Measurements from ENCODE around the gene IYD.
"Not testable (repeated sequence)": the region's sequence is repeated elsewhere in the genome, so short reads cannot be mapped to it uniquely, and the experiment has no call there.

Gene IYD

DNA sequence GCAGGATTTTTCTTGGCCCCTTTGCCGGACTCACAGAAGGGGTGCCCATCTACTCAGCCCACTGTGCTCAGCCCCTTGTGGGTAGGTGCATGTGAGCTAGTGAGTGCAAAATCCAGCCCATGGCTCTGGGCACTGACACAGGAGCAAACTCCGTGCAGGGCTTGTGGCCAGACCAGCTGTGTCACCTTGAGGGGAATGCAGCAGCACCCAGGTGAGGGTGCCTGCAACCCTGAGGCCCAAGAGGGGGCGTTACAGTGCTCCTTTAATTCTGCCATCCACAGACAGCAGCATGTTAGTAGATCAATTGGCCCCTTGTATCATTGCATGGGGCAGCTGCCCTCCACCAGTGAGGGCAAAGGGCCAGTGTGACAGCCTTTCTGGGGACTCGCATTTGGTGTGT lies 12.9 kb upstream of the IYD start:
- DNase-seq (ENCODE audit: low spot score in 2 of 2) (no peak), ATAC-seq (replicated peaks; ENCODE audit: extremely low read depth, poor library complexity, severe bottlenecking) (no peak)
- Mint-ChIP-seq H3K4me3 (no peak overlapping the region), H3K4me1 (no peaks in the 10 kb centered on the region), H3K27ac (ENCODE audit: low read depth) (no peak overlapping the region), H3K27me3 (peaks cover 28% of the 10 kb centered on the region), H3K36me3 (ENCODE audit: insufficient read depth) (no peaks in the 10 kb centered on the region), H3K9me3 (no peaks in the 10 kb centered on the region)

DNA sequence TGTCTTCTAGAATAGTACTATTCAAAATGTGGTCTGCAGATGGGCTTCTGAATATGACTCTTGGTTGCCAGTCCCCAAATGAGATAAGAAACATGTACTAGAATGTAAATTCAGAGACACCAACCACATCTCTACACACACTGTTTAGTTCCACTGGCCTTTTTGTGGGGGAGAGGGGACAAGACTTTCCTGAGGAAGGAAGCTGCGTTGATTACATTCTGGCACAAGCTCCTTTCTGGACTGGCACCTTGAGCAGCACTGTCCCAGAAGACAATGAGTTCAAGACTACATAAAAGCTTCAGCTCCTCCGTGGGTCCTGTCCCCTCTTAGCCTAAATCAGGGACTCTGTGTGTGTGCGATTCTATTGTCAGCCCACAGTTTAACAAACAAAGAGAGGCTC lies 6.9 kb upstream of the IYD start:
- peaks cover 1% of the 10 kb centered on the region for H3K36me3 Mint-ChIP-seq (ENCODE audit: insufficient read depth)

DNA sequence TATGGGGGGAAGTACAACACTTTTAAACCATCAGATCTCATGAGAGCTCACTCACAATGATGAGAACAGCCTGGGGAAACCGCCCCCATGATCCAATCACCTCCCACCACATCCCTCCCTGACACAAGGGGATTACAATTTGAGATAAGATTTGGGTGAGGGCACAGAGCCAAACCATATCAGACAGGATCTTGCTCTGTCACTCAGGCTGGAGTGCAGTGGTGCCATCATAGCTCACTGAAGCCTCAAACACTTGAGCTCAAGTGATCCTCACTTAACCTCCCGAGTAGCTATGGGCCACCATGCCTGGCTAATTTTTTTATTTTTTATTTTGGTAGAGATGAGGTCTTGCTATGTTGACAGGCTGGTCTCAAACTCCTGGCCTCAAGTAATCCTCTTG lies 5.1 kb upstream of the IYD start:
- no peaks in the 10 kb centered on the region for H3K4me1 Mint-ChIP-seq
- no peak overlapping the region for H3K27ac Mint-ChIP-seq (ENCODE audit: low read depth)
- no peak for ATAC-seq (replicated peaks; ENCODE audit: extremely low read depth, poor library complexity, severe bottlenecking)
- H3K27me3 Mint-ChIP-seq, result peaks cover 19% of the 10 kb centered on the region
- H3K36me3 Mint-ChIP-seq (ENCODE audit: insufficient read depth), result peaks cover 1% of the 10 kb centered on the region
- H3K4me3 Mint-ChIP-seq, result no peak overlapping the region
- no peaks in the 10 kb centered on the region for H3K9me3 Mint-ChIP-seq
- no peak for DNase-seq (ENCODE audit: low spot score in 2 of 2)

More for the DNA sequence above, 6.9 kb upstream of the IYD start:
- no peaks in the 10 kb centered on the region for H3K9me3 Mint-ChIP-seq
- peaks cover 25% of the 10 kb centered on the region for H3K27me3 Mint-ChIP-seq
- no peak for DNase-seq (ENCODE audit: low spot score in 2 of 2)
- no peak overlapping the region for H3K4me3 Mint-ChIP-seq
- no peak for ATAC-seq (replicated peaks; ENCODE audit: extremely low read depth, poor library complexity, severe bottlenecking)
- H3K4me1 Mint-ChIP-seq, result no peaks in the 10 kb centered on the region
- H3K27ac Mint-ChIP-seq (ENCODE audit: low read depth), result no peak overlapping the region

DNA sequence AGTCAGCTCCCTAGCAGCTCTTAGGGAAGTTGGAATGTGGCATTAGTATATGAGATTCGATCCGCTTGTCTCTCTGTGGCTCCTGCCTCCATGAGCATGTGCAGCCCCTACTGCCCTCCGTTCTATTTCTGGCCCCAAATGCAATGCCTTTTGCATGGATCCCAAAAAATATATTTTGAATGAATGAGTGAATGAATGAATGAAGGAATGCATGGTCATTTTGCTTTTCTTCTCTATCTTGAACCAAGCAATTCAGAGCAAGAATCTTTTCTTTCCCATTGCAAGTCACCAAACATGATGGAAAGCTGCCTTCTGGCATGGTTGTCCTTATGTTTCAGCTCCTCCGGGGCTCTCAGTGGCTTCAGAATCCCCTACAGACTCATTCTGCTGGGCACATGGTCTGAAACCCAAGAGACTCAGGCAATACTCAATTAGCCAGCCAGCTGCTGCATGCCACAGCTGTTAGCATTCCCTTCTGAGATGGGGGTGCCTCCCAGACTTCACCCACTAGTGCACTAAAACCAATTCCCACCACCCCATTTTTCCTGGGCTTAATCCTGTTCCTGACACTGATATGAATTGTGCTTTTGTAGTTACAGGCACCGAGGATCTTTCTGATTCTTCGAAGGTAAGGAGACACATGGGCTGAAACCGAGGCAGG lies 2.6 kb upstream of the IYD start:
- ATAC-seq (replicated peaks; ENCODE audit: extremely low read depth, poor library complexity, severe bottlenecking) (no peak), DNase-seq (ENCODE audit: low spot score in 2 of 2) (no peak)
- Mint-ChIP-seq H3K9me3 (no peaks in the 10 kb centered on the region), H3K27ac (ENCODE audit: low read depth) (no peak overlapping the region), H3K27me3 (peaks cover 6% of the 10 kb centered on the region), H3K4me3 (no peak overlapping the region), H3K36me3 (ENCODE audit: insufficient read depth) (peaks cover 1% of the 10 kb centered on the region), H3K4me1 (no peaks in the 10 kb centered on the region)

DNA sequence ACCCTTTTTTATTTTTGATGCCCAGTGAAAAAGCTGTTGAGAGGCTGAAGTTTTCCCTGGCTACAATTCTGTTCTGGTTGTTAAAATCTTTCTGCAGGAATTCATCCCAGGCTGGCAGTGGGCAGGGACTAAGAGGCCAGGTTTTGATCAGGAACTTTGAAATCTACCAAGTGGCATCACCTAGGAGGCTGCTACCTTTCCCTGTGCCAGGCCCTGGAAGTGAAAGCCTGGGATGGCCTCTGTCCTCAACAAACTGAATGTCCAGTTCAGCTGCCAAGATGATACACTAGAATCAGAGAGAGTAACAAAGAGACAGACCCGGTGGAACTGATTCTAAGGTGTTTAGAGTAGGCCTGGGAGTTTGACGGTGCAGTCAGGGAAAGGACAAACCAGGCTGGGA lies 596 bp downstream of the IYD start:
- no peaks in the 10 kb centered on the region for H3K4me1 Mint-ChIP-seq
- no peaks in the 10 kb centered on the region for H3K36me3 Mint-ChIP-seq (ENCODE audit: insufficient read depth)
- no peaks in the 10 kb centered on the region for H3K9me3 Mint-ChIP-seq

DNA sequence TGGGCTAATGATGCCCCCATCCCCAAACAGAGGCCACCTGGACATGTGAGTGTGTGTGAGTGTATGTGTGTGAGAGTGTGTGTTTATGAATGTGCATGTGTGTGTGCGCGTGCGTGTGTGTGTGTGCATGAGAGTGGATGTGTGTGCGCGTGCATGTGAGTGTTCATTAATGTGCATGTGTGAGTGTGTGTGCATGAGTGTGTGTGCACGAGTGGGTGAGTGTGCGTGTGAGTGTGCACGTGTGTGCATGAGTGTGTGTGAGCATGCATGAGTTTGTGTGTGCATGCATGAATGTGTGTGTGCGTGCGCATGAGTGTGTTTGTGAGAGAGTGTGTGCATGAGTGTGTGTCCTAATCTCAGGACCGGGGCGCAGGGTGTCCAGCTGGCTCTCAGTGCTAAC lies 1.3 kb downstream of the IYD start:
- Mint-ChIP-seq H3K27me3 (peaks cover 9% of the 10 kb centered on the region), H3K4me1 (no peaks in the 10 kb centered on the region), H3K36me3 (ENCODE audit: insufficient read depth) (no peaks in the 10 kb centered on the region), H3K27ac (ENCODE audit: low read depth) (no peak overlapping the region), H3K9me3 (no peaks in the 10 kb centered on the region), H3K4me3 (no peak overlapping the region)
- DNase-seq (ENCODE audit: low spot score in 2 of 2) (no peak), ATAC-seq (replicated peaks; ENCODE audit: extremely low read depth, poor library complexity, severe bottlenecking) (no peak)

More for the DNA sequence above, 596 bp downstream of the IYD start:
- H3K27me3 Mint-ChIP-seq, result peaks cover 9% of the 10 kb centered on the region
- DNase-seq (ENCODE audit: low spot score in 2 of 2) (no peak), ATAC-seq (replicated peaks; ENCODE audit: extremely low read depth, poor library complexity, severe bottlenecking) (no peak)
- H3K27ac Mint-ChIP-seq (ENCODE audit: low read depth), result no peak overlapping the region
- no peak overlapping the region for H3K4me3 Mint-ChIP-seq

DNA sequence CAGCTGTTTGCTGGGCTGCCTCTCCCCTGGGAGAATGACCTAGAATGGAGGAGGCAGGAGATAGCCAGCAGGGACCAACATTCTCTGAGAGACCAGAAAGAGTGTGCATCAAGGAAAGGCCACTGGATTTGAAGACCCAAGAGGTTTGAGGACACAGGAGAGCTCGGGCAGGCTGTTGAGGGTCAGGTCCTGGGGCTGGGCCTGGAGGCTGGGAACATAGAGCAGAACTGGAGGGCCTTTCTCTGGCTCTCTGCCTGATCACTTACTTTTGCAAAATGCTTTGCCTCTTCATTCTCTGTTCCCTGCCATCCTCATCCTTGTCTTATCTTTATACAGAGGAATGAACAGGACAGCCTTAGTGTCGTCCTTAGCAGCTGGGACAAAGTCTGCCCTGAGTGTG lies 2.5 kb downstream of the IYD start:
- no peak for DNase-seq (ENCODE audit: low spot score in 2 of 2)
- no peak overlapping the region for H3K27ac Mint-ChIP-seq (ENCODE audit: low read depth)
- no peak overlapping the region for H3K4me3 Mint-ChIP-seq
- no peaks in the 10 kb centered on the region for H3K4me1 Mint-ChIP-seq
- no peak for ATAC-seq (replicated peaks; ENCODE audit: extremely low read depth, poor library complexity, severe bottlenecking)
- no peaks in the 10 kb centered on the region for H3K9me3 Mint-ChIP-seq
- H3K36me3 Mint-ChIP-seq (ENCODE audit: insufficient read depth), result no peaks in the 10 kb centered on the region
- H3K27me3 Mint-ChIP-seq, result peaks cover 9% of the 10 kb centered on the region

DNA sequence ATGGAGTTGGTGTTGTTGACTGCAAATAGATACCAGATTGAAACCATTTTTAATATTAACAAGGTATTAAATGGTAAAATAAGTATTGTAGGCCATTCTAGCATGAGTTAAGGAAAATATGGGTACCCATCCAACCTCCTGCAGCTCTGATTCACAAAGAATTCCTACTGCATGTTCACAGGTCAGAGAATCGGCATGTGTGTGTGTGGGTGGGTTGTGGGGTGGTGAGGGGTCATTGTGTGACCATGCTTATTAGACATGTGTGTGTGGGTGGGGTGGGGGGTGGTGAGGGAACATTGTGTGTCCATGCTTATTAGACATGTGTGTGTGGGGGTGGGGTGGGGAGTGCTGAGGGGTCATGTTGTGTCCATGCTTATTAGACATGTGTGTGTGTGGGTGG lies 3.2 kb downstream of the IYD start:
- Mint-ChIP-seq H3K4me3 (no peak overlapping the region), H3K9me3 (no peaks in the 10 kb centered on the region), H3K27ac (ENCODE audit: low read depth) (no peak overlapping the region), H3K36me3 (ENCODE audit: insufficient read depth) (no peaks in the 10 kb centered on the region), H3K27me3 (peaks cover 9% of the 10 kb centered on the region), H3K4me1 (no peaks in the 10 kb centered on the region)
- no peak for ATAC-seq (replicated peaks; ENCODE audit: extremely low read depth, poor library complexity, severe bottlenecking)
- DNase-seq (ENCODE audit: low spot score in 2 of 2), result no peak

DNA sequence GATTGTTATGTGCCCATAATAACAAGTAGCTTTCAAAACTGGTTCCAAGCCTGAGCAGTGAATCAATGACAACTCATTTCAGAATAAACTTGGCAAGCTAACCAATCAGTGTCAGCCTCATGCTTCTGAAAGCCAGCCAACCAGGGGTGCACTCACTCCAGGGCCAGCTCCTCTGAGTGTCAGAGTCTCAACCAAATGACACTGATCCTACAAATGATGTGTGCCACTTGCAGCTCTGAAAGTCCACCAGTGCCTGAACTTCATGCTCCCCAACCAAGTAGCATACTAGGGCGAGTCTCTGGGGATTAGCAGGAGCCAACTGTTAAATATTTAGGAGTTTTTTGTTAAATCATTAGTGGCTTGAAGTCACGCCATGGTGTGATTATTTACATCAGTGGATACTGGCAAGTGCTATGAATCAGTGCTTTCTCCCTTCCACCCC lies 4.5 kb downstream of the IYD start:
- H3K4me3 Mint-ChIP-seq, result no peak overlapping the region
- H3K27ac Mint-ChIP-seq (ENCODE audit: low read depth), result no peak overlapping the region
- peaks cover 9% of the 10 kb centered on the region for H3K27me3 Mint-ChIP-seq
- DNase-seq (ENCODE audit: low spot score in 2 of 2) (no peak), ATAC-seq (replicated peaks; ENCODE audit: extremely low read depth, poor library complexity, severe bottlenecking) (no peak)
- H3K9me3 Mint-ChIP-seq, result no peaks in the 10 kb centered on the region
- no peaks in the 10 kb centered on the region for H3K4me1 Mint-ChIP-seq
- H3K36me3 Mint-ChIP-seq (ENCODE audit: insufficient read depth), result no peaks in the 10 kb centered on the region

DNA sequence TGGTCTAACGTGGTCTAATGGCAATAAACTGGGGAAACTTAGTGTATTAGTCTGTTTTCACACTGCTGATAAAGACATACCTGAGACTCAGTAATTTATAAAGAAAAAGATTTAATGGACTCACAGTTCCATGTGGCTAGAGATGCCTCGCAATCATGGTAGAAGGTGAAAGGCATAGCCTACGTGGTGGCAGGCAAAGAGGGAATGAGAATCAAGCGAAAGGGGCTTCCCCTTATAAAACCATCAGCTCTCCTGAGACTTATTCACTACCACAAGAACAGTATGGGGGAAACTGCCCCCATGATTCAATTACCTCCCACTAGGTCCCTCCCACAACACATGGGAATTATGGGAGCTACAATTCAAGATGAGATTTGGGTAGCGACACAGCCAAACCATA lies 5.5 kb downstream of the IYD start:
- not testable (repeated sequence) for H3K4me1 Mint-ChIP-seq; ATAC-seq (replicated peaks; ENCODE audit: extremely low read depth, poor library complexity, severe bottlenecking); H3K27ac Mint-ChIP-seq (ENCODE audit: low read depth); H3K4me3 Mint-ChIP-seq; H3K9me3 Mint-ChIP-seq; H3K36me3 Mint-ChIP-seq (ENCODE audit: insufficient read depth); DNase-seq (ENCODE audit: low spot score in 2 of 2)
- peaks cover 17% of the 10 kb centered on the region for H3K27me3 Mint-ChIP-seq

DNA sequence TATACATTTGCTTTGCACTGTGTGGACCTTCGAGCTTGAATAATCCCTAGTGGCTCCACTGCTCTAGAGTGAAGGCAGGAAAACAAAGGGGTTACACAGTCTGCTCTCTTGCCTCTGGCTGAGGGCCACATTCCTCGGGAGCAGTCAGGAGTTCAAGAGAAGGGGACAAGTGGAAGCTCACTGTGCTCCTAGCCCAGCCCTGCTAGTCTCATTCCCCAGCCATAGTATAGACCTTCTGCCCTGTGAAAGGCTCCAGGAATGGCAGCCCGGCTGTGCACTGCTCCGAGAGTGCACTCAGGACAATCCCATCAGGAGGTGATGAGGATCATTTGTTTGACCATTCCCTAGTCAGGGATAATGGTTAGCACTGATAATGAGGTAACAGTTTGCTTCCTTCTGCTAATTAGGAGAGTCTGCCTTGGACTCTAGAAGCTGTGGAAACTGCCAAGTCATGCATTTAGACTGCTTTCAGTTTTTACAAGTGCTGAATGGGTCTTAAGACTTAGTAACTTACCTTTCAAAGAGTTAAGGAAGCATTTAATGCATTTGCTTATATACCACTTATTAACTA lies 8.5 kb downstream of the IYD start:
- Mint-ChIP-seq H3K36me3 (ENCODE audit: insufficient read depth) (no peaks in the 10 kb centered on the region), H3K4me1 (no peaks in the 10 kb centered on the region), H3K4me3 (no peak overlapping the region), H3K27ac (ENCODE audit: low read depth) (no peak overlapping the region), H3K9me3 (no peaks in the 10 kb centered on the region), H3K27me3 (peaks cover 38% of the 10 kb centered on the region)
- ATAC-seq (replicated peaks; ENCODE audit: extremely low read depth, poor library complexity, severe bottlenecking) (no peak), DNase-seq (ENCODE audit: low spot score in 2 of 2) (no peak)

DNA sequence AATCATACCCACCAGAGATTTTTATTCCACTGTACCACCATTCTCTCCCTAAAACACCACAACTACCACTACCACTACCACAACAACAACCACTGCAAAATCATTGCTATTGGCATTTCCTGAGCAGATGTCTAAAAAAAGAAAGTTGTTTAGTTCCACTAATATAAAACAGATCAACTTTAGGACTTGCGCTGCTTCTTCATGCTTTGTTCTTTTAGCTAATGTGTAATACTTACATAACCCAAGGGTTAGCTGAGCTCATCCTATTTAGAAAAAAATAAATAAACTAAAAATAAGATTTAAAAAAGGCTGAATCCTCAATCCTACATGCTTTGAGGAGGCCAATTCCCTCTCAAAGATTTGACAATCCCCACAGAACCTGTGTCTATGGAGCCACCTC lies 11.4 kb downstream of the IYD start:
- Mint-ChIP-seq H3K9me3 (no peaks in the 10 kb centered on the region), H3K4me1 (no peaks in the 10 kb centered on the region), H3K36me3 (ENCODE audit: insufficient read depth) (no peaks in the 10 kb centered on the region), H3K27me3 (peaks cover 36% of the 10 kb centered on the region), H3K27ac (ENCODE audit: low read depth) (no peak overlapping the region), H3K4me3 (no peak overlapping the region)
- DNase-seq (ENCODE audit: low spot score in 2 of 2), result no peak
- ATAC-seq (replicated peaks; ENCODE audit: extremely low read depth, poor library complexity, severe bottlenecking), result no peak

DNA sequence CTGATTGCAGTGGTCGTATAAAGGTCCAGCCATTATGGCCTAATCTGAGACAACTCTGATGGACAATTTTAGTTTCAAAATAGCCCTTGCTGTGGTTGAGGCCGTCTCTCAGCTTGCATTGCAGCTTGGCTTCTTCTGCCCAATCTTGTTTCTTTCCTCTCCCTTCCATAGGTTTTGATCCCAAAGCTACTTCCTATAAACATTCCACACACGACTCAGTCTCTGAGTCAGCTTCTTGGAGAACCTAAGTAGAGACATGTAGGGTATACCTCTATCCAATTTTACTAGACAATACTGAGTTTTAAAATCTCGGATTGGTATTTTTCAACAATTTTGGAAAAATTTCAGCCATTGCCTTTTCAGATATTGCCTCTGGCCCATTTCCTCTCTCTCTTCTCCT lies 13.4 kb downstream of the IYD start:
- no peaks in the 10 kb centered on the region for H3K4me1 Mint-ChIP-seq
- ATAC-seq (replicated peaks; ENCODE audit: extremely low read depth, poor library complexity, severe bottlenecking), result no peak
- H3K9me3 Mint-ChIP-seq, result no peaks in the 10 kb centered on the region
- no peaks in the 10 kb centered on the region for H3K36me3 Mint-ChIP-seq (ENCODE audit: insufficient read depth)
- no peak overlapping the region for H3K27ac Mint-ChIP-seq (ENCODE audit: low read depth)
- no peak overlapping the region for H3K4me3 Mint-ChIP-seq
- peaks cover 38% of the 10 kb centered on the region for H3K27me3 Mint-ChIP-seq
- DNase-seq (ENCODE audit: low spot score in 2 of 2), result no peak

Measured in central memory CD8-positive, alpha-beta T cell (primary cell).